Endodermal cell (in vitro differentiated cells): ENCODE data around the gene RASSF7. TPM values are rescaled to one million over a fixed set of nuclear protein-coding genes. Genes with fewer than 3 reads are reported as not detected.

Experiments used
- DNase-seq: peaks from one replicate; pipeline ENCODE4 v3.0.0-alpha.2; 2017
- H3K27ac ChIP-seq: 2 replicates; pipeline ENCODE4 v1.5.1; 2013; ENCODE audit warnings: mild to moderate bottlenecking, low read depth, low read length, moderate library complexity
- H3K27me3 ChIP-seq: 2 replicates; pipeline ENCODE4 v1.6.1; 2013; ENCODE audit warnings: mild to moderate bottlenecking, low read length, moderate library complexity; ENCODE audit not compliant: insufficient read depth, control insufficient read depth, poor library complexity, severe bottlenecking
- H3K36me3 ChIP-seq: 2 replicates; pipeline ENCODE4 v1.7.0; 2013; ENCODE audit warnings: mild to moderate bottlenecking, low read length, moderate library complexity; ENCODE audit not compliant: control insufficient read depth, insufficient read depth
- H3K4me1 ChIP-seq: one replicate; pipeline ENCODE4 v1.7.0; 2013; ENCODE audit warnings: low read length; ENCODE audit not compliant: control insufficient read depth, insufficient read depth
- H3K4me3 ChIP-seq: 2 replicates; pipeline ENCODE4 v1.5.1; 2013; ENCODE audit warnings: mild to moderate bottlenecking, low read length, moderate library complexity
- H3K9ac ChIP-seq: 2 replicates; pipeline ENCODE4 v1.6.1; 2013; ENCODE audit warnings: mild to moderate bottlenecking, low read length, moderate library complexity; ENCODE audit not compliant: poor library complexity, severe bottlenecking; ENCODE audit errors: extremely low read depth
- H3K9me3 ChIP-seq: 2 replicates; pipeline ENCODE4 v1.6.1; 2013; ENCODE audit warnings: mild to moderate bottlenecking, low read length, moderate library complexity; ENCODE audit not compliant: control insufficient read depth
- H3K27ac Mint-ChIP-seq: 2 replicates; pipeline ENCODE4 v1.8.0; 2020; ENCODE audit warnings: mixed read lengths
- H3K27me3 Mint-ChIP-seq: 2 replicates; pipeline ENCODE4 v1.8.0; 2021; ENCODE audit warnings: mild to moderate bottlenecking, mixed read lengths; ENCODE audit not compliant: insufficient read depth
- H3K36me3 Mint-ChIP-seq: 2 replicates; pipeline ENCODE4 v1.8.0; 2020; ENCODE audit warnings: low read depth, mixed read lengths
- H3K4me1 Mint-ChIP-seq: 2 replicates; pipeline ENCODE4 v1.8.0; 2020; ENCODE audit warnings: mixed read lengths
- H3K4me3 Mint-ChIP-seq: 2 replicates; pipeline ENCODE4 v1.8.0; 2020; ENCODE audit warnings: mild to moderate bottlenecking, moderate library complexity, mixed read lengths
- H3K9me3 Mint-ChIP-seq: 2 replicates; pipeline ENCODE4 v1.8.0; 2020; ENCODE audit warnings: mild to moderate bottlenecking, mixed read lengths
- CTCF ChIP-seq: fragments of 200-600 bp; sonication (generic); conservative IDR thresholded peaks from 2 replicates; pipeline ENCODE4 v1.5.0; 2021; ENCODE audit warnings: antibody characterized with exemption, mild to moderate bottlenecking
- WGBS, 2 experiments: methylation state at CpG; one replicate each; pipeline versions ENCODE4 v1.1.5 to v1.1.7; 2013; ENCODE audit warnings: missing lambda C conversion rate in 2 of 2, mixed read lengths in 1 of 2; ENCODE audit not compliant: insufficient coverage in 1 of 2, insufficient read length in 1 of 2; 5-methylcytosine and 5-hydroxymethylcytosine counted together
- total RNA-seq, 2 donors: library from RNA; stranded (reverse); fragmentation: NEBNext Ultra II Directional in 1 of 2; extraction: Animal tissue kit (Norgen Biotek cat#: 25700) in 1 of 2; gene quantifications; 2 replicates in 1 of 2; 3 replicates in 1 of 2; pipeline ENCODE4 v1.2.1, GENCODE V29; 2021

Gene RASSF7
- total RNA-seq, 2 donors from 2014 or later: 34.2 to 36.3 TPM

- H3K4me3 Mint-ChIP-seq: peak overlapping the region; percentile 77
- Histone ChIP-seq H3K4me3 (peak overlapping the region; percentile 82), H3K4me1 (peaks cover 9% of the 10 kb centered on the region), H3K9me3 (no peaks in the 10 kb centered on the region), H3K27me3 (peaks cover 11% of the 10 kb centered on the region), H3K36me3 (peaks cover 8% of the 10 kb centered on the region), H3K9ac (no peak overlapping the region), H3K27ac (no peak overlapping the region)
- no peak for DNase-seq
- 96 to 98% methylated on average over 16 to 29 of the region's 29 CpGs for WGBS, 2 experiments
- peaks cover 6% of the 10 kb centered on the region for H3K4me1 Mint-ChIP-seq
- H3K27me3 Mint-ChIP-seq: peaks cover 16% of the 10 kb centered on the region
- H3K27ac Mint-ChIP-seq: no peak overlapping the region
- no peak for TF ChIP-seq CTCF
- H3K36me3 Mint-ChIP-seq: peaks cover 16% of the 10 kb centered on the region
- no peaks in the 10 kb centered on the region for H3K9me3 Mint-ChIP-seq
Measured at GRCh38 chr11:562046-562645, 1.4 kb downstream of the RASSF7 start.

- Mint-ChIP-seq H3K27ac (no peak overlapping the region), H3K9me3 (no peaks in the 10 kb centered on the region), H3K36me3 (peaks cover 13% of the 10 kb centered on the region), H3K4me3 (no peak overlapping the region), H3K4me1 (peaks cover 6% of the 10 kb centered on the region), H3K27me3 (peaks cover 10% of the 10 kb centered on the region)
- H3K4me3 ChIP-seq: no peak overlapping the region
- H3K27me3 ChIP-seq: peaks cover under 1% of the 10 kb centered on the region
- no peak for TF ChIP-seq CTCF
- 91 to 96% methylated on average over 12 to 18 of the region's 18 CpGs for WGBS, 2 experiments
- no peak overlapping the region for H3K27ac ChIP-seq
- H3K9ac ChIP-seq: no peak overlapping the region
- no peak for DNase-seq
- H3K9me3 ChIP-seq: no peaks in the 10 kb centered on the region
- H3K36me3 ChIP-seq: peaks cover 8% of the 10 kb centered on the region
- H3K4me1 ChIP-seq: peaks cover 9% of the 10 kb centered on the region
Measured at GRCh38 chr11:563066-563811, 2.5 kb downstream of the RASSF7 start.

- Histone ChIP-seq H3K4me3 (no peak overlapping the region), H3K27ac (no peak overlapping the region), H3K27me3 (no peaks in the 10 kb centered on the region), H3K9ac (no peak overlapping the region), H3K9me3 (no peaks in the 10 kb centered on the region), H3K4me1 (peaks cover 9% of the 10 kb centered on the region), H3K36me3 (peaks cover 8% of the 10 kb centered on the region)
- H3K4me1 Mint-ChIP-seq: peaks cover 6% of the 10 kb centered on the region
- no peak overlapping the region for H3K27ac Mint-ChIP-seq
- H3K36me3 Mint-ChIP-seq: peaks cover 13% of the 10 kb centered on the region
- TF ChIP-seq CTCF: no peak
- no peaks in the 10 kb centered on the region for H3K9me3 Mint-ChIP-seq
- DNase-seq: no peak
- 92 to 97% methylated on average over 9 to 12 of the region's 12 CpGs for WGBS, 2 experiments
- H3K27me3 Mint-ChIP-seq: peaks cover 6% of the 10 kb centered on the region
- H3K4me3 Mint-ChIP-seq: no peak overlapping the region
Measured at GRCh38 chr11:563812-564578, 3.2 kb downstream of the RASSF7 start.
